K562 (cell line): ENCODE results near the gene ID1. TPM values are rescaled to one million over a fixed set of nuclear protein-coding genes. Genes with fewer than 3 reads are reported as not detected.
A peak's percentile ranks its signal among the peaks of the same experiment; 100 is the strongest.

Source experiments
- CBFA2T3 ChIP-seq: fragments of 450-650 bp; IDR thresholded peaks from 2 replicates; pipeline ENCODE4 v1.6.1; 2017
- EP300 ChIP-seq: IDR thresholded peaks from 2 replicates; pipeline ENCODE4 v1.6.1; 2012; ENCODE audit warnings: low read length, improper control_type of control experiment
- ETV6 ChIP-seq, 3 experiments: fragments of 150-350 bp in 1 of 3; sonication (generic) in 1 of 3; formaldehyde crosslinking in 1 of 3; IDR thresholded peaks; 2 replicates each; pipeline versions ENCODE4 v1.6.1 to v1.8.0; 2014 to 2022; ENCODE audit warnings: borderline replicate concordance in 2 of 3, low read depth in 2 of 3, antibody characterized with exemption in 1 of 3, low read length in 1 of 3, mild to moderate bottlenecking in 1 of 3, missing genetic modification reagents in 1 of 3
- FIP1L1 ChIP-seq: fragments of 200-400 bp; formaldehyde crosslinking; IDR thresholded peaks from 2 replicates; pipeline ENCODE4 v1.6.1; 2018; ENCODE audit warnings: mild to moderate bottlenecking, low read depth, low read length; ENCODE audit not compliant: poor library complexity, severe bottlenecking
- GABPB1 ChIP-seq: sonication (generic); formaldehyde crosslinking; IDR thresholded peaks from 2 replicates; pipeline ENCODE4 v1.8.0; 2022; ENCODE audit warnings: mild to moderate bottlenecking, missing genetic modification reagents
- LARP7 ChIP-seq: fragments of 450-650 bp; IDR thresholded peaks from 2 replicates; pipeline ENCODE4 v1.6.1; 2016
- NR2C2 ChIP-seq, 2 experiments: fragments of 200-800 bp in 1 of 2; sonication (Bioruptor generic) in 1 of 2; sonication (generic) in 1 of 2; formaldehyde crosslinking in 1 of 2; IDR thresholded peaks; 2 replicates each; pipeline versions ENCODE4 v1.6.1 to v1.8.0; 2016 to 2022; ENCODE audit warnings: mild to moderate bottlenecking in 1 of 2, missing compliant biosample characterization in 1 of 2, missing genetic modification characterization in 1 of 2, missing genetic modification reagents in 1 of 2
- PHB ChIP-seq: fragments of 250-450 bp; sonication (Bioruptor Pico); IDR thresholded peaks from 2 replicates; pipeline ENCODE4 v1.5.0; 2021
- POLR2H ChIP-seq: IDR thresholded peaks from 2 replicates; pipeline ENCODE4 v1.6.1; 2016; ENCODE audit warnings: missing genetic modification characterization, low read depth, mild to moderate bottlenecking, control low read depth, missing compliant biosample characterization, moderate library complexity
- RFX5 ChIP-seq: IDR thresholded peaks from 2 replicates; pipeline ENCODE4 v1.6.1; 2011; ENCODE audit warnings: low read depth, mild to moderate bottlenecking, improper control_type of control experiment, low read length
- SAFB ChIP-seq: fragments of 200-400 bp; formaldehyde crosslinking; IDR thresholded peaks from 2 replicates; pipeline ENCODE4 v1.6.1; 2017; ENCODE audit warnings: low read depth, low read length, borderline replicate concordance
- TEAD1 ChIP-seq, 2 experiments: fragments of 450-650 bp in 1 of 2; sonication (generic) in 1 of 2; formaldehyde crosslinking; IDR thresholded peaks; 2 replicates each; pipeline versions ENCODE4 v1.4.0 to v1.8.0; 2020 to 2022; ENCODE audit warnings: mild to moderate bottlenecking in 2 of 2, missing genetic modification reagents in 1 of 2
- ZBTB1 ChIP-seq: sonication (generic); formaldehyde crosslinking; IDR thresholded peaks from 2 replicates; pipeline ENCODE4 v1.8.1; 2023; ENCODE audit warnings: missing genetic modification reagents, low read depth, mild to moderate bottlenecking, borderline replicate concordance
- ZNF354B ChIP-seq: fragments of 250-450 bp; sonication (Bioruptor Pico); IDR thresholded peaks from 2 replicates; pipeline ENCODE4 v1.4.0; 2020
- polyA plus RNA-seq, 8 experiments: library from polyadenylated mRNA; depleted of rRNA in 4 of 8; stranded (reverse) in 5 of 8; unstranded in 3 of 8; fragments of >200 nt; fragmentation: Nextera tagmentation in 2 of 8; fragmentation: Illumina TruSeq in 1 of 8; extraction: Ambion mirVana in 2 of 8; extraction: Trizol in 1 of 8; gene quantifications; 2 replicates each; pipeline versions ENCODE4 v1.2.1 to v1.2.3, GENCODE V29; 2011 to 2014; ENCODE audit warnings: inconsistent platforms in 1 of 8, missing spikeins in 1 of 8
- total RNA-seq, 7 experiments: library from RNA; depleted of rRNA in 6 of 7; stranded (reverse); fragments of >200 nt in 6 of 7; fragmentation: Illumina TruSeq in 2 of 7; extraction: Trizol in 2 of 7; gene quantifications; 2 replicates each; pipeline versions ENCODE4 v1.2.1 to v1.2.3, GENCODE V29; 2011 to 2021; ENCODE audit warnings: low replicate concordance in 1 of 7
- TF ChIP-seq, protein P1 (sequence below): fragments of 450-650 bp; IDR thresholded peaks from 2 replicates; pipeline ENCODE4 v1.6.1; 2016; ENCODE audit warnings: low read depth, mild to moderate bottlenecking, moderate library complexity
- TF ChIP-seq, protein P2 (sequence below): sonication (generic); formaldehyde crosslinking; IDR thresholded peaks from 2 replicates; pipeline ENCODE4 v1.8.1; 2022; ENCODE audit warnings: missing genetic modification reagents

Gene ID1
- total and polyA plus RNA-seq, 9 of the 15 experiments (the other 6 are each of a cell fraction or from before 2014, with no cell fraction given) = 1.4 to 358 (median 65.0) TPM

DNA sequence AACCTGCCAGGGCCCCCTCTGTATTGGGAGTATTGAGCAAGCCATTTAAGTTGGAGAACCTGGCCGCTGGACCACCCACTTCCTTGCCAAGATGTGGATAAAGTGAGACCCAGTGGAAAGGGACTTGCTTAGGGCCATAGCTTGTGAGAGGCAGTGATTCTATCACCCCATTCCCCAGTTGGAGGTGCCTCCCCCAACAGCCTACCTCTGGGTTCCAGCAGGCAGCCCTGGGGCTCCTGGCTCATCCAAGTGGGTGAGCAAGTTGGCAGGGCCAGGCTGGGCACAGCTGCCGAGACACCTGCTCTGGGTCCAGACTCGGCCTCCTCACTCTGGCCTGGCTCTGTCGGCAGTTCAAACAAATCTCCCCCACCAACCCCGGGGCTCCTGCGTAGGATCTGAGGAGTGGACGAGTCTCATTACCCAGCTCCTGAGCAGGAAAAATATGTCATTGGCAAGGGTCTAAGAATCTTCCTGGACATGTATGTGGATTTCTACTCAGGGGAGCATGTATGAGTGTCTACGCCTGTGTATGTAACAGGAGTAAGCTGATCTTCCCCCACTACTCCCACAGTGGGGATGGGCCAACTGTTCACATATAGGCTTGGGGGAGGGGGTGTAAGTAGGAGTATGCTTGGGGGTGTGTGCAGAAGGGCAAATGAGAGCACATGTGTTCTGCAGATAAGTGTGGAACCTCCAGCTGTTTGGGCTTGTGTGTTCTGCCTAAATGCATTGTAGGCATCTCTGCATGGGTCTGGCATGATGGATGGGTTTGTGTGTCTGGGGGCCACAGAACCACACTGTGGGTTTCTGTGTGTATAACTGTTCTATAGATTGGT is 1.9 kb downstream of the ID1 start (continued):
- TF ChIP-seq ETV6 (IDR thresholded peaks at IDR 0.05; ENCODE audit: borderline replicate concordance in 1 of 2, low read depth in 2 of 2, low read length in 1 of 2) (no peak), ETV6 (CRISPR knock-in tag; IDR thresholded peaks at IDR 0.05; ENCODE audit: borderline replicate concordance) (no peak), EP300 (peak; percentile 88), PHB (CRISPR knock-in tag) (no peak), ZNF354B (CRISPR knock-in tag) (no peak), NR2C2 (CRISPR knock-in tag; IDR thresholded peaks at IDR 0.05) (0 out of 2 replicates have a peak, but pooled peaks have one; percentile 15), NR2C2 (tag; IDR thresholded peaks at IDR 0.05) (0 out of 2 replicates have a peak, but pooled peaks have one; percentile 47), GABPB1 (CRISPR knock-in tag) (peak; percentile 65), RFX5 (no peak), POLR2H (peak; percentile 83), LARP7 (0 out of 2 replicates have a peak, but pooled peaks have one; percentile 14), FIP1L1 (no peak), CBFA2T3 (peak; percentile 95), SAFB (no peak), TEAD1 (CRISPR knock-in tag; IDR thresholded peaks at IDR 0.05) (peak in 1 of 2 experiments; percentile 55; a peak in 1 of 4 replicates), ZBTB1 (no peak)
- TF ChIP-seq, protein P1, sequence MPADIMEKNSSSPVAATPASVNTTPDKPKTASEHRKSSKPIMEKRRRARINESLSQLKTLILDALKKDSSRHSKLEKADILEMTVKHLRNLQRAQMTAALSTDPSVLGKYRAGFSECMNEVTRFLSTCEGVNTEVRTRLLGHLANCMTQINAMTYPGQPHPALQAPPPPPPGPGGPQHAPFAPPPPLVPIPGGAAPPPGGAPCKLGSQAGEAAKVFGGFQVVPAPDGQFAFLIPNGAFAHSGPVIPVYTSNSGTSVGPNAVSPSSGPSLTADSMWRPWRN = peak; percentile 51; the same call in 1 of the 2 replicates
- TF ChIP-seq, protein P2, sequence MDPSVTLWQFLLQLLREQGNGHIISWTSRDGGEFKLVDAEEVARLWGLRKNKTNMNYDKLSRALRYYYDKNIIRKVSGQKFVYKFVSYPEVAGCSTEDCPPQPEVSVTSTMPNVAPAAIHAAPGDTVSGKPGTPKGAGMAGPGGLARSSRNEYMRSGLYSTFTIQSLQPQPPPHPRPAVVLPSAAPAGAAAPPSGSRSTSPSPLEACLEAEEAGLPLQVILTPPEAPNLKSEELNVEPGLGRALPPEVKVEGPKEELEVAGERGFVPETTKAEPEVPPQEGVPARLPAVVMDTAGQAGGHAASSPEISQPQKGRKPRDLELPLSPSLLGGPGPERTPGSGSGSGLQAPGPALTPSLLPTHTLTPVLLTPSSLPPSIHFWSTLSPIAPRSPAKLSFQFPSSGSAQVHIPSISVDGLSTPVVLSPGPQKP (CRISPR knock-in tag) = no peak
